A673 (cell line): ENCODE data around the gene GLT6D1. TPM values are rescaled to one million over a fixed set of nuclear protein-coding genes. Genes with fewer than 3 reads are reported as not detected.

Experiments
- BruUV-seq: library from RNA; stranded (reverse); fragments of 400-500 nt; replicated peaks from 2 replicates; lab custom pipeline; 2021; lab: Mats Ljungman, UMichigan
- CTCF ChIA-PET: fragments of 300-600 bp; sonication (Branson Sonifier 250); formaldehyde crosslinking; loops from one replicate; lab custom pipeline; 2022; ENCODE audit warnings: antibody characterized with exemption; lab: Charles Lee
- POLR2A ChIA-PET: fragments of 300-600 bp; sonication (Branson Sonifier 250); formaldehyde crosslinking; loops from one replicate; lab custom pipeline; 2022; ENCODE audit warnings: antibody characterized with exemption; ENCODE audit not compliant: low non-redundant PET; lab: Charles Lee
- DNase-seq: peaks from one replicate; pipeline ENCODE4 v3.0.0-alpha.2; 2015; ENCODE audit warnings: low spot score
- H3K27ac ChIP-seq: fragments of 200-600 bp; sonication (generic); 2 replicates; pipeline ENCODE4 v1.5.1; 2016; ENCODE audit warnings: mixed run types, low read depth, mild to moderate bottlenecking, mixed read lengths, antibody characterized with exemption, low read length; ENCODE audit not compliant: poor library complexity, severe bottlenecking
- H3K27me3 ChIP-seq: fragments of 200-600 bp; sonication (generic); replicated peaks from 2 replicates; pipeline ENCODE4 v1.6.1; 2017; ENCODE audit warnings: mixed run types, low read depth, mild to moderate bottlenecking, mixed read lengths, antibody characterized with exemption, low read length; ENCODE audit not compliant: insufficient read depth, poor library complexity
- H3K36me3 ChIP-seq: fragments of 200-600 bp; sonication (generic); 2 replicates; pipeline ENCODE4 v1.6.1; 2016; ENCODE audit warnings: mixed run types, mild to moderate bottlenecking, mixed read lengths, antibody characterized with exemption, low read length; ENCODE audit not compliant: insufficient read depth, poor library complexity, severe bottlenecking
- H3K4me1 ChIP-seq: fragments of 200-600 bp; sonication (generic); 2 replicates; pipeline ENCODE4 v1.6.1; 2017; ENCODE audit warnings: mixed run types, mild to moderate bottlenecking, mixed read lengths, antibody characterized with exemption, low read length; ENCODE audit not compliant: insufficient read depth, poor library complexity, severe bottlenecking
- H3K4me3 ChIP-seq: fragments of 200-600 bp; sonication (generic); 2 replicates; pipeline ENCODE4 v1.5.1; 2016; ENCODE audit warnings: low read depth, mixed run types, mild to moderate bottlenecking, mixed read lengths, low read length; ENCODE audit not compliant: poor library complexity, severe bottlenecking
- H3K9me3 ChIP-seq: fragments of 200-600 bp; sonication (generic); 2 replicates; pipeline ENCODE4 v1.6.1; 2016; ENCODE audit warnings: mixed run types, low read depth, mild to moderate bottlenecking, mixed read lengths, antibody characterized with exemption, low read length; ENCODE audit not compliant: poor library complexity, severe bottlenecking
- EZH2 ChIP-seq: fragments of 200-600 bp; sonication (generic); IDR thresholded peaks from 2 replicates; pipeline ENCODE4 v1.6.1; 2017; ENCODE audit warnings: borderline replicate concordance, low read depth, mild to moderate bottlenecking, mixed read lengths, antibody characterized with exemption, low read length; ENCODE audit not compliant: poor library complexity, severe bottlenecking
- intact Hi-C: fragments of 100-400 bp; cut with micrococcal nuclease; formaldehyde crosslinking; loops from one replicate; pipeline ENCODE4 v1.10.0; 2022; ENCODE audit not compliant: unreplicated experiment
- total RNA-seq: library from RNA; stranded (reverse); gene quantifications from 2 replicates; pipeline ENCODE4 v1.2.3, GENCODE V29; 2021
- TF ChIP-seq, protein P1 (sequence below): fragments of 300-800, 200-600 bp; sonication (generic); conservative IDR thresholded peaks from 2 replicates; pipeline ENCODE4 v1.5.1; 2017; ENCODE audit warnings: low read depth, mild to moderate bottlenecking, antibody characterized with exemption, low read length, moderate library complexity, mixed read lengths

Gene GLT6D1
- total RNA-seq, 1 experiment from 2014 or later, result not detected

DNA sequence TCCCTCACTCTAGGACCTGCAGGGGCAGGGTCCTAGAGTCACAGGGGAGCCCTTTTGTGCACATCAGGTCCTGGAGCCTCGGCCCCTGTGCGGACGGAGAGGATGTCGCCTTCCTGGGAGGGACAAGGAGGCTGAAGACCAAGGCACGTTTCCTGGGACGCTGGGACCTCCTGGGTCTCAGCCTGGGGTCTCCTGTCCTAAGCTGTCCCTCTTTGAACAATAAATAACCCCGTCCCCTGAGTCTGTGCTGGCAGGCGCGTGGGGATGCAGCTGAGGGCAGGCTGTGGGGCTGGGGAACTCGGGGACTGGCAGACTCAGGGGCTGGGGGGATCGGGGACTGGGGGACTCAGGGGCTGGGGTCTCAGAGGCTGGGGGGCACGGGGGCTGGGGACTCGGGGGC, 46.7 kb downstream of the GLT6D1 start:
- no peaks in the 10 kb centered on the region for H3K36me3 ChIP-seq
- peaks cover 2% of the 10 kb centered on the region for H3K27me3 ChIP-seq
- TF ChIP-seq EZH2, result no peak
- TF ChIP-seq, protein P1, sequence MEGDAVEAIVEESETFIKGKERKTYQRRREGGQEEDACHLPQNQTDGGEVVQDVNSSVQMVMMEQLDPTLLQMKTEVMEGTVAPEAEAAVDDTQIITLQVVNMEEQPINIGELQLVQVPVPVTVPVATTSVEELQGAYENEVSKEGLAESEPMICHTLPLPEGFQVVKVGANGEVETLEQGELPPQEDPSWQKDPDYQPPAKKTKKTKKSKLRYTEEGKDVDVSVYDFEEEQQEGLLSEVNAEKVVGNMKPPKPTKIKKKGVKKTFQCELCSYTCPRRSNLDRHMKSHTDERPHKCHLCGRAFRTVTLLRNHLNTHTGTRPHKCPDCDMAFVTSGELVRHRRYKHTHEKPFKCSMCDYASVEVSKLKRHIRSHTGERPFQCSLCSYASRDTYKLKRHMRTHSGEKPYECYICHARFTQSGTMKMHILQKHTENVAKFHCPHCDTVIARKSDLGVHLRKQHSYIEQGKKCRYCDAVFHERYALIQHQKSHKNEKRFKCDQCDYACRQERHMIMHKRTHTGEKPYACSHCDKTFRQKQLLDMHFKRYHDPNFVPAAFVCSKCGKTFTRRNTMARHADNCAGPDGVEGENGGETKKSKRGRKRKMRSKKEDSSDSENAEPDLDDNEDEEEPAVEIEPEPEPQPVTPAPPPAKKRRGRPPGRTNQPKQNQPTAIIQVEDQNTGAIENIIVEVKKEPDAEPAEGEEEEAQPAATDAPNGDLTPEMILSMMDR, result no peak
- intact Hi-C loops, result no loop called here
- peaks cover 15% of the 10 kb centered on the region for H3K9me3 ChIP-seq
- no peak overlapping the region for H3K27ac ChIP-seq
- no peak overlapping the region for H3K4me3 ChIP-seq
- CTCF ChIA-PET, result no interaction called here
- no TSS peak for BruUV-seq
- POLR2A ChIA-PET, result no interaction called here
- no peak for DNase-seq
- H3K4me1 ChIP-seq, result no peaks in the 10 kb centered on the region

GRCh38 chr9:135592331-135592590, 47.1 kb downstream of the GLT6D1 start:
- Histone ChIP-seq H3K4me3 (no peak overlapping the region), H3K9me3 (peaks cover 15% of the 10 kb centered on the region), H3K27me3 (peaks cover 2% of the 10 kb centered on the region), H3K36me3 (no peaks in the 10 kb centered on the region), H3K4me1 (no peaks in the 10 kb centered on the region), H3K27ac (no peak overlapping the region)
- CTCF ChIA-PET, result no interaction called here
- TF ChIP-seq EZH2, result no peak
- TF ChIP-seq, protein P1, result no peak
- intact Hi-C loops, result no loop called here
- DNase-seq, result no peak
- POLR2A ChIA-PET, result no interaction called here
- BruUV-seq, result no TSS peak

GRCh38 chr9:135591506-135592330, 47.6 kb downstream of the GLT6D1 start:
- H3K27me3 ChIP-seq, result peaks cover 2% of the 10 kb centered on the region
- H3K27ac ChIP-seq, result no peak overlapping the region
- H3K9me3 ChIP-seq, result peaks cover 15% of the 10 kb centered on the region
- no peak overlapping the region for H3K4me3 ChIP-seq
- intact Hi-C loops, result no loop called here
- H3K36me3 ChIP-seq, result no peaks in the 10 kb centered on the region
- no peak for DNase-seq
- BruUV-seq, result no TSS peak
- no peaks in the 10 kb centered on the region for H3K4me1 ChIP-seq
- TF ChIP-seq EZH2, result no peak
- TF ChIP-seq, protein P1, result no peak
- ChIA-PET POLR2A (no interaction called here), CTCF (no interaction called here)
